Colonic mucosa (tissue), 4 donors: ENCODE measurements around the gene HEMK1. TPM values are rescaled to one million over a fixed set of nuclear protein-coding genes. Genes with fewer than 3 reads are reported as not detected.
A peak's percentile ranks its signal among the peaks of the same experiment; 100 is the strongest.

Experiments used
- DNase-seq: peaks from one replicate; pipeline ENCODE4 v3.0.0-alpha.2; 2020
- H3K27ac ChIP-seq: fragments of 200-600 bp; one replicate; pipeline ENCODE4 v1.8.0; 2021
- H3K27me3 ChIP-seq: fragments of 200-600 bp; one replicate; pipeline ENCODE4 v1.8.0; 2021
- H3K36me3 ChIP-seq: fragments of 200-600 bp; one replicate; pipeline ENCODE4 v1.8.0; 2021
- H3K4me1 ChIP-seq: fragments of 200-600 bp; one replicate; pipeline ENCODE4 v1.8.0; 2021; ENCODE audit warnings: mild to moderate bottlenecking
- H3K4me3 ChIP-seq: fragments of 200-600 bp; one replicate; pipeline ENCODE4 v1.8.0; 2021
- H3K9ac ChIP-seq, 2 donors: one replicate each; pipeline ENCODE4 v1.7.0; 2013; ENCODE audit warnings: control low read depth in 2 of 2, low read depth in 2 of 2, low read length in 2 of 2
- H3K9me3 ChIP-seq: fragments of 200-600 bp; one replicate; pipeline ENCODE4 v1.8.0; 2021
- CTCF ChIP-seq: fragments of 200-600 bp; IDR thresholded peaks from one replicate; pipeline ENCODE4 v1.8.0; 2022; ENCODE audit warnings: antibody characterized with exemption, mild to moderate bottlenecking
- intact Hi-C: fragments of 100-400 bp; cut with DNase I; formaldehyde crosslinking; loops from one replicate; pipeline ENCODE4 v1.14.1; 2022
- total RNA-seq, 2 donors: library from RNA; stranded (reverse); fragmentation: NEBNext Ultra II Directional in 1 of 2; extraction: Animal tissue kit (Norgen Biotek cat#: 25700) in 1 of 2; gene quantifications; one replicate each; pipeline ENCODE4 v1.2.1, GENCODE V29; 2021
- donor health status: healthy.
- donor health status: DM: no; HTN: no; CAD: no.
- donor health status: DM: no; HTN: no; CAD: no.

HEMK1 gene
- total RNA-seq, 2 donors from 2014 or later: 23.0 to 28.5 TPM

GRCh38 chr3:50586763-50587070 lies 17.4 kb downstream of the HEMK1 start:
- H3K4me3 ChIP-seq: no peak overlapping the region
- H3K36me3 ChIP-seq: no peaks in the 10 kb centered on the region
- H3K4me1 ChIP-seq: no peaks in the 10 kb centered on the region
- TF ChIP-seq CTCF: no peak
- H3K27me3 ChIP-seq: no peaks in the 10 kb centered on the region
- peak overlapping the region in 1 of 2 donors; percentile 17 for H3K9ac ChIP-seq
- no peak overlapping the region for H3K27ac ChIP-seq
- intact Hi-C loops: no loop called here
- no peaks in the 10 kb centered on the region for H3K9me3 ChIP-seq
- DNase-seq: no peak

- Histone ChIP-seq H3K4me3 (no peak overlapping the region), H3K9me3 (no peaks in the 10 kb centered on the region), H3K4me1 (peaks cover 2% of the 10 kb centered on the region), H3K36me3 (no peaks in the 10 kb centered on the region), H3K9ac (no peak overlapping the region), H3K27ac (no peak overlapping the region), H3K27me3 (no peaks in the 10 kb centered on the region)
- no peak for TF ChIP-seq CTCF
- intact Hi-C loops: no loop called here
- DNase-seq: no peak
Observed at GRCh38 chr3:50587373-50587772, 18.1 kb downstream of the HEMK1 start.

GRCh38 chr3:50587806-50588758 lies 18.8 kb downstream of the HEMK1 start:
- Histone ChIP-seq H3K9ac (no peak overlapping the region), H3K27me3 (no peaks in the 10 kb centered on the region), H3K4me1 (peaks cover 6% of the 10 kb centered on the region), H3K27ac (no peak overlapping the region), H3K9me3 (no peaks in the 10 kb centered on the region), H3K4me3 (no peak overlapping the region), H3K36me3 (no peaks in the 10 kb centered on the region)
- DNase-seq: no peak
- no peak for TF ChIP-seq CTCF
- intact Hi-C loops: no loop called here

GRCh38 chr3:50588759-50589433 lies 19.6 kb downstream of the HEMK1 start:
- H3K9me3 ChIP-seq: no peaks in the 10 kb centered on the region
- TF ChIP-seq CTCF: no peak
- no peak overlapping the region for H3K9ac ChIP-seq
- H3K4me3 ChIP-seq: no peak overlapping the region
- no peak for DNase-seq
- no peak overlapping the region for H3K27ac ChIP-seq
- intact Hi-C loops: no loop called here
- H3K4me1 ChIP-seq: peaks cover 6% of the 10 kb centered on the region
- H3K27me3 ChIP-seq: no peaks in the 10 kb centered on the region
- no peaks in the 10 kb centered on the region for H3K36me3 ChIP-seq

- Histone ChIP-seq H3K9me3 (no peaks in the 10 kb centered on the region), H3K9ac (peak overlapping the region in 1 of 2 donors; percentile 21), H3K4me3 (no peak overlapping the region), H3K27ac (no peak overlapping the region), H3K36me3 (no peaks in the 10 kb centered on the region), H3K27me3 (no peaks in the 10 kb centered on the region), H3K4me1 (peaks cover 6% of the 10 kb centered on the region)
- no peak for DNase-seq
- TF ChIP-seq CTCF: no peak
- intact Hi-C loops: no loop called here
Observed at GRCh38 chr3:50591196-50591741, 21.9 kb downstream of the HEMK1 start.
